Kidney capillary endothelial cell (primary cell): ENCODE data around the gene CGNL1.

Source experiments
- DNase-seq: peaks from one replicate; pipeline ENCODE4 v3.0.0-alpha.2; 2018; ENCODE audit warnings: low spot score

CGNL1 gene

DNA sequence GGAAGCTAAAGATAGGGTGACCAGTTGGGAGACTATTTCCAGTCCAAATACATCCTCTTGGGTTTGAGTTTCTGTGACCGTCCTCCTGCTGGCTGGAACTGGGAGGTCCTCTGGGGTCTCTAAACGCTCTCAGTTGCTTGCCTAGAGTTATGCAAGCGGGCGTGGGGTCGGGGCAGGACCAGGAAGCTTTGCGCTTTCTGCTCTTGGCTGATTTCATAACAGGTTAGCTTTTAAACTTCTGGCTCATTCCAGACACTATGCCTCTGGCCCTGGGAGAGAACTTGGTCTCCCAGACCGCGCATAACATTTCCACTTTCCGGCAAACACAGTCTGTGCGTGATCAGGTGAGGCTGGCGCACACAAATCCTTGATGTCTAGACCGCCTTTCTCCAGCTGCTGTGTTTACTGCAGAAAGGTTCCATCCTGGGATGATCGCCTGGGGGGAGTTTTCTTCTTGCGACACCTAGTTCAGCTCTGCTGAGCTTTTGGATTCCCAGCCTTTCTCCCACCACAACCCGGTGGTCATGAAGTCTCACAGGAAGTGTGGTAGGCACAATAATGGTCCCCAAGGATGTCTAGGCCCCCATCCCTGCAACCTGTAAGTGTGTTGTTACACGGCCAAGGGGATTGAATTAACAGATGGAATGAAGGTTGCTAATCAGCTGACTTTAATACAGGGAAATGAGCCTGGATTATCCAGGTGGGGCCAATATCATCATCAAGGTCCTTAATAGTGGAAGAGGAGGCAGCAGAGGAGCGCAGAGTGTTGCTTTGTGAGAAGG lies 23.6 kb upstream of the CGNL1 start:
- DNase-seq = no peak

DNA sequence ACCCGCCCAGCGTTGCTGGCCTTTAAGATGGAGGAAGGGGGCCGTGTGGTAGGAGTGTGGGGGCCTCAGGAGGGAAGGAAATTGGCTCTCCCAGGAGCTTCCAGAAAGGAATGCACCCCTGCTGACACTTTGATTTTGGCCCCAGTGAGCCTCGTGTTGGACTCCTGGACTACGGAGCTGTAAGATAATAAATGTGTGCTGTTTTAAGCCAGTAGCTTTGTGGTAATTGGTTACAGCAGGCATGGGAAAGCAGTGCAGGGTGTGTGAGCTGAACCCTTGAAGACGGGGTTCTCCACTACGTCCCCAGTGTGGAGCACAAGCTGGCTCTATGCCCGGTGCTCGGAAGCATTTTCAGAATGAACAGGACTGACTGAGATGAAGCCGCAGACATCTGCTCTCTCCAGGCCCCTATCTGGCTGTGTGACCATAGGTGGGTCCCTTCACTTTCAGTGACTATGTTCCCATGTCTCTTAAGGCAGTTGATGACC lies 22.9 kb upstream of the CGNL1 start:
- no peak for DNase-seq

DNA sequence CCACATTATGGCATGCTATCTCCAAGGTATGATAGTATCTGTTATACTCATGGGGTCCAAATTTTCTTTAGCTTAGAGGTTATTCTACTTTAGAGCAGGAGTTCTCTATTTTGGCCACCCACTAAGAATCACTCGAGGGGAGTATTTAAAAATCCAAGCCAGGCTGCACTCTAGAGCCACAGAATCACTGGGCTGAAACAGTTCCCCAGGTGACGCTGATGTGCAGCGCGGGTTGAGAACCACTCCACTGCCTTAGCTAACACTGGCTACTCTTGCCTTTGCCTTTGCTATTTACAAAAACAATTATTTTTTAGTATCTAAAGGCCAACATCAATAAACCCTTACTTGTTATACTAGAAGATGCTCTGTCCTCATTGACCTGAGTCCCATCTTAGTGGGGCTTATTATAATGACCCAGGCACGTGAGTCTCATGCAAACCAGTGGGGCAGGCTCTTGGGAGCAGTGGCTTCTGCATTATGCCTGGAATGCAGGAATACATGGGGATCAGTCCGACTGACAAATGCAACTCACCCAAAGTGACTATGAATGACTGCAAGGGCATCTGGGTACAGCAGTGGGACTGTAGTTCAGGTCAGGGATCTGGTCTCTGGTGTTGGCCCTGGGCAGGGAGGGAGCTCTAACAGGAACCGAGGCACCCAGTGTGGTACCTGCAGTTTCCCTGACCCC lies 21.7 kb upstream of the CGNL1 start:
- DNase-seq = no peak

DNA sequence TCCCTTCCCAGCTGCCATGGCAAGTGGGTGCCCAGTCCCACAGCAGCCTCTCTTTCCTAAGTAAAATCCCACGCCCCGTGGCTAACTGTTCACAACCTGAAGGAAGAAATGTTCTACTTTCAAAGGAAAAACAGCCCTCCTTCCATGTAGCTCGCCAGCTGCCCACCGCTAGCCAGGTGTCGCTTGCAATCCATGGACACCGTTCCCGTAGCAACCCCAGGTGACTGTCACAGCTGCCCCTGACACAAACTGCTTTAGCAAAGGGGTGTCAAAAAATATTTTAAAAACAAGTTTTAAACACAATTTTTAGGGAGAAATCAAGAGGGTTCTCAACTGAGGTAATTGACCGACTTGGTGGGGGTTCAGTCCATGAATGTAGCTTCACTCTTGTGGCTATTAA lies 21.0 kb upstream of the CGNL1 start:
- no peak for DNase-seq

DNA sequence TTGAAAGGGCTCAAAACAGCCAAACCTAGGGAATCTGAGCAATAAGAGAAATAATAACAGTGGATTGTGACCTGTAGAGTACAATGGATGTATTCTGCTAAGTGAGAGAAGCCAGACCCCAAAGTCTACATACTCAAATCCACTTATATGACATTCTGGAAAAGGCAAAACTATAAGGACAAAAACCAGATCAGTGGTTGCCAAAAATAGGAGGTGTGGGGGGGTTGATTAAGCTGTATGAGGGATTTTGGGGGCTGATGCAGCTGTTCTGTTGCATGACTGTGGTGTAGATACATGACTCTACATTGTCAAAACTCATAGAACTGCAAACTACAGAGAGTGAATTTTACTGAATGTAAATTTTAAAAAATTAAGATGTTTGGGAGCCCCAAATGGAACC lies 20.1 kb upstream of the CGNL1 start:
- no peak for DNase-seq

DNA sequence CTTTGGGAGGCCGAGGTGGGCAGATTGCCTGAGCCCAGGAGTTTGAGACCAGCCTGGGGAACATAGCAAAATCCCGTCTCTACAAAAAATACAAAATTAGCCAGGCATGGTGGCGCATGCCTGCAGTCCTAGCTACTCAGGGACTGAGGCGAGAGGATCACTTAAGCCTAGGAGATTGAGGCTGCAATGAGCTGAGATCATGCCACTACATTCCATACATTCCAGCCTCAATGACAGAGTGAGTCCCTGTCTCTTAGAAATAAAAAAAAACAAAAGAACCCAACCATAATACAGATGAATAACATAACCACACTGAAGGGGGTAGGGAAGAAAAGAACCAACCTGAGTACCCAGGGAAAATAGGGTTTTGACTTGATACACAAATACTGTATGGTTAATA lies 19.7 kb upstream of the CGNL1 start:
- no peak for DNase-seq

DNA sequence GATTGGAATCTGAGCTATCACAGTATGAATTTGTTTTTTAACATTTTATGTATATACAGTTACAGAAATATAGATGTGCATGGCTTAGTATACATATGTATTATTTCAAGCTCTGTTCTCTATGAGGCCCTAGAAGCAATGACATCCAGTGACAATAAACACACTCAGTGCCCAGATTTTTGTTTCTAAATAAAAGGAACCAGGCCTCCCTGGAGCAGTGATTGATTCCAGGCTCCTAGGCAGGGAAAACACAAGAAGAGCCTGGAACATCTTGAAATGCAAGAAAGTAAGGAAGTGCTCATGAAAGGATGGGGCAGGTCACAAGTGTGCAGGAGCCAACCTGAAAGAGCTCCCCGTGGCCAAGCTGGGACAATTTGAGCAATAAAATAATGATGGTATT lies 18.5 kb upstream of the CGNL1 start:
- DNase-seq = no peak

DNA sequence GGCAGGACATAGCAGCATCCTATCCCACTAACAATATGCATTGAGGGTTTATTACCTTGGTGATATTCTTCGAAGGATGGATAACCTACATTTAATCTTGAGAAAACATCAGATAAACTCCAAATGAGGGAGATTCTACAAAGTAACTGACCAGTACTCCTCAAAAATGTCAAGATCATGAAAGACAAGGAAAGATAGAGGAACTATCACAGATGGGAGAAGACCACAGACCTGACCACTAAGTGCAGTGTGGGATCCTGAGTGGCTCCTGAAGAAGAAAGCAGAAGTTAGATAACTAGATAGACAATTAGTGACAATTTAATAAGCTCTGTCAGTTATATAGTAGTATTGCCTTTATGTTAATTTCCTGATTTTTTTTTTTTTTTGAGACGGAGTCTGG lies 17.7 kb upstream of the CGNL1 start:
- no peak for DNase-seq

DNA sequence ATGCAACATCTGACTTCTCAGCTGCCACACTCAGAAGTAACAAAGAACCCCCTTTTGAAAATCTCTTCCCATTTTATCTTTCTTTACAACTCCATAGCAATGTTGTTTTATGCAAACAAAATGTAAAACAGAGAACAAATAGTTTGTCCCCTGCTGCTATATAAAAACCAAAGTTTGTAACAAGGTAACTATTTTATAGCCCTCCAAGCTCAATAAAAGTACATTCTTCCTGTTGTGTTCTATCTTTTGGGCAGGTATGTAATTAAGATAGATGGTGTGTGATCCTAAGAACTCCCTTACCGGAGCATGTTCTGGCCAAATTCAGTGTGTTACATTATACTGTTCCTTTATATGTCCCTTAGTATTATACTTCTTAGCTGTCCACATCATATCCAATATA lies 12.6 kb upstream of the CGNL1 start:
- no peak for DNase-seq

DNA sequence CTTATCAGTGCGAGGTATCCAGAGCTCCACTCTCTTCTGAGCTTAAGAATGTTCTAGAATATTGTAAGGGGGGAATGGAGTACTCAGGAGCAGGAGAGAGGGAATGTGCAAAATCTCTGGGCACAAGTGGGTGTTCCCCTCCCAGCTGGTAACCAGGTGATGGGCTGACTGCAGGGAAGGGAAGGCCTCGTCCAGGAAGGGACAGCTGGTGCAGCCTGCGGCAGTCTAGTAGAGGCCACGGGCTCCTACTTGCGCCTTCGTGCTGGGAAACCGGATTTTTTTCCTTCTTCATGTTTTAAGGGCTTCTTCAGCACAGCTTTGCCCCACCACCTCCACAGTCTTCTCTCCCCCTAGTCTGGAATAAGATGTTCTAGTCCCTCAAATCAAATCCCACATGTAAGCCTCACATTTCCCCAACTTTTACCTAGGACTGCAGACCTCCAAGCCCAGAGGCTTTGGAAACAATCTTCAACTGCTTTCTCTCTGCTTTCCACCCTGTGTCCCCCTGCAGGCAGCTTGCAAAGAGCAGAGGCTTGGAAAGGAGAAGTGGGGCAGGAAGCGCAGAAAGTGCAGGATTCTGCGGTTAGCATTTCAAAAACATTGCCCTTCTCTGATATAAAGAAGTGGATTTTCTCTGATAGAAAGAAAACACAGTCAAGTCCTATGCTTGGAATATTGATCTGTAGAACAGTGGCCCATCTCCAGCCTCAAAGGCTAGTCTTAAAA lies 11.9 kb upstream of the CGNL1 start:
- no peak for DNase-seq

DNA sequence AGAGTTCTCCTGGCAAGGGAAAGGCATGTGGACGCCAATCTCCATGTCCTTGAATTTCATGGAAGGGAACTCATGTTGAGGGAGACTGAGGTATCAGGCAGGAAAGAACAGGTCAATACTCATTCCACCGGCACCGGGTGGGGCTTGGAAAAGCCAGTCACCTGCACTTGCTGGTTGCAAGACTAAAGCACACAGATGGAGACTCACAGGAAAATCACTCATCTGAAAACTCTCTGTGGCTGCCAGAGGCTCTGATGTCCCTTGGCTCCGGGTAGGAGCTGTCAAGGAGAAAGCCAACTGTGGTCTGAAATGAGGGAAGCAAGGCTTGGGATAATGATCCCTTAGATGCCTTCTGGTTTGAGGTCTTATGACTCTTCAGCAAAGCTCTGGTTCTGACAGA lies 8.7 kb upstream of the CGNL1 start:
- DNase-seq = no peak

DNA sequence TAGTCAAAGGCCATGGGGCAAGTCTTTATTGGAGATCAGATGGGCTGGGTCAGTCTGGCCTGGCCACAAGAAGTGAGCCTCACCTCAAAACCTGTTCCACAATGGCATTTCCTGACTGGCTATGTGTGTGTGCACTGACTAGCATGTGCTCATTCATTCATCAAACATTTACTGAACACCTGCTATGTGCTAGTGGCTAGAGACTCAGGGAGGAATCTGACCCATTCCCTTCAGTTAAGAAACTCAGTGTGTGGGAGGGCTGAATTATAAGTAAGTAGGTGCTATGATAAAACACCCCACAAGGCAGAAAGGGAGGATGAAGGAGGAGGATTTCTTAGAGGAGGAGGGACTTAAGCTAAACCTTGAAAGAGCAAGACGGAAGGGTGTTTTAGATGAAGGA lies 5.4 kb upstream of the CGNL1 start:
- no peak for DNase-seq

DNA sequence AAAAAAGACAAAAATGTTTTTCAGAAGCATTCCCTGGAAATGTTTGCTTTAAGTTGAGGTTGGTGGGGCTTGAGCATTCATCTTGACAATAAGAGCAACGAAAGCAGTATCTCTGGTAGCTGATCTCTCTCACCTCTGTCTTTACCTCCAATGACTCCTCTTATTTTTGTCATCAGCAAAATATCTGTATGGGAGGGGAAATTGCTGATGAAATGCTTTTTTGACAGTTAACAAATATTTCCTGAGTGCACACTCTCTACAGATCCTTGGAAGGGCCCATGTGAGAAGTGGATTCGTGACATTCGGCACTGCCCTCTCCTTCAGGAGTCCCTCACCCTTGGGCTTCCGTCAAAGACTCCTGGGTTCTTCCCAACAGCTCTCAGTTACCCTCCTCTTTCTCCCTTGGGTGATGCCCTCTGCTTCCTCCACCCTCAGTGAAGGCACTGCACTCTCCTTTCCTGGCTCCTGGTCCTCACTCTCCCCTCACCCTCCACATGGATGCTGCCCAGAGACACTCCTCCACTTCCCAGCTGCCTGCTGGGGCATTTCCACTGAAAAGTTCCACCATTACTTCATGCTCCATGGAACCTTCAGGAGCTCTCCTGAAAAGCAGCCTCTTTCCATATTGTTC lies 2.9 kb upstream of the CGNL1 start:
- DNase-seq = no peak

DNA sequence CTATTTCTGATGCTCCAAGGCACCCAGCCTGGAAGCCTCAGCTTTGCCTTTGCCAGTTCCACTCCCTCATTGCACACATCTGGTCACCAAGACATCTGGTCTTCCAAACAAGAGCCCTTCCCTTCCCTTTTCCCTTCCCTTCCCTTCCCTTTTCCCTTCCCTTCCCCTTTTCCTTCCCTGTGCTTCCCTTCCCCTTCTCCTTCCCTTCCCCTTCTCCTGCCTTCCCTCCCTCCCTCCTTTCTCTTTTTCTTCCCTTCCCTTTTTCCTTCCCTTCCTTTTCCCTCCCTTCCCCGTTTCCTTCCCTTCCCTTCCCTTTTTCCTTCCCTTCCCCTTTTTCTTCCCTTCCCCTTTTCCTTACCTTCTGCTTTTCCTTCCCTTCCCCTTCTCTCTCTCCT lies 2.4 kb upstream of the CGNL1 start:
- DNase-seq = no peak

DNA sequence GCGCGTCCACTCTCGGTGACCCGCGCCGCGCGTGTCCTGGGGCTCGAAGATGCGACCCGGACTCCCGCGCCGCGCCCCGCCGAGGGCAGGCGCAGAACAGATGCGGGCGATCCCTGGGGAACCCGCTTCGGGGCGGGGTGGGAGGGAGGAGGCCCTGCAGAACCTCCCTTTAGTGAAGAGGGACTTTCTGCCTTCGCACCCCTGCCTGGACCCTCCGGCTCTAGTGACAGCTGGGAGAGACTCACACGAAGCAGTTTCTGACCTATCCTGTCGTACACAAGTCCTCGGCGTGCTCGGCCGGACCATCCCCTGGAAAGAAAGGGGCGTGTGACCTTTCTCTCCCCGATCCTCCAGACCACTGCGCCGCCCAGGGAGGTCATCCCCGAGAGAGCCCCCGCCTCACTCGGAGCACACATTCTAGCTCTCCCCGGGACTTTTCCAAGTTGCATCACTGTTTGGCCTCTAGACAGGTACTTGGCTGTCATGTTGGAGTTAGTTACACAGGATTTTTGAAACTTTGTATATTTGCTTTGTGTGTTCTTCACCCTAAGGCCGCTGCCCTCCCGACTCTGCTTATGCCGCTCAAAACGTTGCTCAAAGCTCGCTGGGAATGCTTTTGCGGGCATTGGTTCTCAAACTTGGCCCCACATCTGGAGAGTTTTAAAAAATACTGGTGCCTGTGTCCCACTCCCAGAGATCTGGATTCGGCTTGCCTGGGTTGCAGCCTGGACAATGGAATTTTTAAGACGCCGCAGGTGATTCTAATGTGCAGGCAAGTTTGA lies 582 bp downstream of the CGNL1 start:
- DNase-seq = no peak

DNA sequence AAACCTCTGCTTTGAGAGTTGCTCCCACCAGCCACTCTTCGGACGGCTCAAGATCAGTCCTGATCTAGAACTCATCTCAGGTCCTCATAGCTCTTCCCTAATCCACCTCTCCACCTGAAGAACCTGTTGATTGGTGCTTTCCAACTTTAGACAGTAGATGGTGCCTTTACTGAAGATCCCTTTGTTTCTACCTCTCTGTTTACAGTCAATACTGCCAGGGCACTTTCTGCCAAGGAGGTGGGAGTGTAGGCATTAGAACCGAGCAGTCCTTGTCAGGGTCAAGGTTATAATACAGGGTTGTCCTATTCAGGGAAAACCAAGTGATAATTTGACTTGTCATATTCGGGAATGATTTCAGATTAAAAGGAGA lies 1.2 kb downstream of the CGNL1 start:
- no peak for DNase-seq

DNA sequence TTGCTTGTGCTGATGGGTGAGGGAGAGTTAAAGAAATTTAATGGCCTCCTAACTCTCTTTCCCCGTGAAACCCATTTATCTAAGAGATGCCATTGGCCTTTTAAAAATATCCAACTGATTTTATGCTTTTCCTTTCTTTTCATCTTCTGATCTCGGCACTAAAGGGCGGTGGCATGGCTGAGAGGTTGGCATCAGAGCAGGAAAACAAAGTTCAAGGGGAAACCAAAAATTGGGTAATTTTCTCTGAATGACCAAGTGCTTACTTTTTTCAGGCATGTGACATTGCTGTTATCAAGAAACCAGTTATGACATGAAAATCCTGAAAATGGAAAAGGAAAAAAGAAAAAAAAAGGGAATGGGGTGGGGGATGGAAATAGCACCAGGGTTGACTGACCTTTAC lies 3.2 kb downstream of the CGNL1 start:
- DNase-seq = no peak

DNA sequence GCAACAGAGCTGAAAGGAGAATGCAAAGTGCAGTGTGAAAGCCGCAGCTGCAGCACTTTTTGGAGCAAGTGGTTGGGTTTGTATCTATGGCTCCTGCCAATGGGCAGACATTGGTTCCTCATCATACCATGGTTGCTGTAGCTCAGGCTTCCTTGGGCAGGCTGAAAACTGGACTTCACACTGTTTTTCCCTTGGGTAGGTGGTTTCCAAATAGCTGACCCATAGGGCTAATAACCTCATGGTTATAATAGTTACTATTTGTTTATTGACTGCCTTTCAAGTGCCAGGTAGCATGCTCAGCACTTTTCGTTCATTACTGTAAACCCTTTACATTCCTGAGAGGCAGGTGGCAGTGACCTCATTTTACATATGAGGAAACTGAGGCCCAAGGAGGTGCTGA lies 4.5 kb downstream of the CGNL1 start:
- DNase-seq = no peak

DNA sequence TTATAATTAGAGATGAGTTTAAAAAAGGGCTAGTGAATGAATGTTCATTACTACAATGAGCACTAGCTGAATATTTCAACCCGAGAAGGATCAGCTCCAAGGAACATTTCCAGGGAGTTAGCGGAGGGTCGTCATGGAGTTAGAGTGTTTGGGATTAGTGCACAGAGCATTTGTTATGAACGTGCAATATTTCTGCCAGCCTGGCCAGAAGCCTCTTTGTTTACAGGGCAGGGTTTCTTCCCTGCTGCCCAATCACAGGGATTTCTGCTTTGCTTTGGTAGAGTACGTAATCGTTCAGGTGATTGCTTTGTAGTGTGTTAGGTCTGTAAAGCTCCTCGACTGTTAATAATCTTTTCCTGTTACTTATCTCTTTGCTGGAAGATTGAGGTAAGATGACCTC lies 5.9 kb downstream of the CGNL1 start:
- no peak for DNase-seq

DNA sequence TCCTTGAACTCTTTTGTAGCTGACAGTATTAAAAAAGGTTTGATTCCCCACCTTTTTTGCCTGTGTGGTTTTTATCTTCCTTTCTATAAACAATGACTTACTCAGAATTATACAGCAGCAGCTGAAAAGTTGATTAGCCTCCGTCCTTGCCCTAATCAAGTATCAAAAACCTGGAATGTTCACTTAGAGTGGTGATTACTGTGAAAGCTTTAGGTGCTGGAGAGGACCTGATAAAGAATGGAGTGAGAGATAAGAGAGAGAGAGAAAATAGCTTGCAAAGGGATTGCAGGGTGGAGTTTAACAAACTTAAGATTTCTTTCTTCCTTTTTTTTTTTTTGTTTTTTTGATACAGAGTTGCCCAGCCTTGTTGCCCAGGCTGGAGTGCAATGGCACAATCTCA lies 6.7 kb downstream of the CGNL1 start:
- no peak for DNase-seq

DNA sequence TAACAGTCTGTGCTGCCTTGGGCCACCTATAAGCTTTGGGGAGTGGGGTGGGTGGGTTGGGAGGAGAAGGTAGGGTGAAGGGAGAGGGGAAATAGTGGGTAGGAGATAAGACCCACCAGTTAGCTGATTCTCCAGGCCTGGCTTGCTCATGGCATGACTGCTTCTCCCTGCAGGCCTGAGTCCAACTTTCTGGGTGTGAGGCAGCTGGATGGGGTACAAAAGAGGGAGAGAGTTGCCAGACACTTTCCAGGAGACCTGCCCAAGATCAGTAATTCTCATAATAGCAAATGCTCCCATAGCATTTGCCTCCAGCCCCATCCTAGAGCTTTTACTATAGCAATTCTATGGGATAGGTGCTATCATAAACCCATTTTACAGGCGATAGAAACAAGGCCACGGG lies 7.7 kb downstream of the CGNL1 start:
- no peak for DNase-seq

DNA sequence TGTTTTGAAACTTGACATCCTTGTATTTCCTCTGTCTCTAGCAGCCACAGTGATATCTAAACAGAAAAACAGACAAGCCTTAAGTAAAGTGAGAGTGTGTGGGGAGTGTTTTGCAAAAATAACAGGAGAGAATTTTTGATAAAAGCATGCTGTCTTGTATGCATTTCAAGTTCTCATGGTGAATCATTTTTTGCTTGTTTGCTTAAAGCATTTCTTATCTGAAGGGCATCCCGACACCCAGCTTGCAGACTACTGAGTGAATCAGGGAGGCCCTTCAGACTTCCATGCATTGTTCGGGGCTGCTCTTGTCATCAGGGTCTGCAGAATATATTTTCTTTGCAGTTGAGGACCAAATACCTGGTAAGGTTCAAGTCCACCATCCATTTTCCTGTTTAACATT lies 8.5 kb downstream of the CGNL1 start:
- DNase-seq = no peak
